ENCODE data around the gene CPNE5. TPM values are rescaled to one million over a fixed set of nuclear protein-coding genes. Genes with fewer than 3 reads are reported as not detected.

CPNE5 gene
- total RNA-seq, 1 donor from 2014 or later = 0.72 TPM

DNA sequence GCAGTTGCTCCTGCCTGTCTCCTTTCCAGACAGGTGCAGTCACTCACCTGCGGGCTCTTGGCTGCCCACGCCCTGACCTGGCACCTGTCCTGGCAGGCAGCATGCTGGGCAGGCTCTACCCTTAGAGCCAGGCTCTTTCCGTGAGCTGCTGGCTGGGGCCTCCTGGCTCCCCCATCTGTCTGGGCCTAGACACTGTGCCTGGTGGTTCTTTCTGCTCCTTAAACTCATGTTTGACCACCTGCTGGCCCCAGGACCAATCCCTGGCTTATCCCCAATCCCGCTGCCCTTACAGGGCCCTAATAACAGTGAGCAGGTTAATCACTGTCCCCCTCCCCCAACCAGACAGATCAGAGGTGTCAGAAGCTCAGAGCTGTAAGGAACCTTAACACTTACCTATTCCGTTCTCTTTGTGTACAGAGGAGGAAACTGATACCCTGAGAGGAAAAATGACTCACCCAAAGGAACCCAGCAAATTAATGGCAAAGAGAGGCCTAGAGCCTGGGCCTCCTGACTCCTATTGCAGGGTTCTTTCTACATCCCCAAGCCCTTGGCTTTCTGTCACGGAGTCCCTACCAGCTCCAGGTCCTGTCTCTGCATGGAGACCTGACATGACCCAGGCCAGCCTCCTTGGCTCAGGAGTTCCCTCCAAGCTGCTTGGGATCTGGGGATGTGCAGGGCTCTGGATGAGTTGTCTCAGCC lies 86.9 kb downstream of the CPNE5 start:
- H3K36me3 Mint-ChIP-seq = no peaks in the 10 kb centered on the region

DNA sequence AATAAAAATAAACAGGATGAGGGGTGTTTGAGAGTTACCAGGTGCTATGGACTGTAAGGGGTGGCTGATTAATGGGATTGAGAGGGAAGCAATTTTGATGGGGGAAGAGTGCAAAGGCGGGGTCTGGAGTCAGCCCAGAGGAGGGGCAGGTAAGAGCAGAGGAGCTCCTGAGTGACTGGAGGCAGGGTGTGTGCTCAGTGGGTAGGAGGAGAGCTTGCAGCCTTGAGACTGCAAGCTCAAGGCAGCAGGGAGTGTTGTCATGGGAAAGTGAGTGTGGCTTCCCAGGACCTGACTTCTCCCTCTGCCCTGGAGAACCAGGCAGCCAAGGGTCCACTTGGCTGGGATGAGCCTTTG lies 87.4 kb downstream of the CPNE5 start:
- Mint-ChIP-seq H3K27me3 (peaks cover 3% of the 10 kb centered on the region), H3K4me3 (no peak overlapping the region), H3K27ac (no peak overlapping the region), H3K4me1 (ENCODE audit: unreplicated experiment) (peaks cover 32% of the 10 kb centered on the region), H3K36me3 (no peaks in the 10 kb centered on the region), H3K9me3 (peaks cover 4% of the 10 kb centered on the region)
- TF ChIP-seq, protein P1, sequence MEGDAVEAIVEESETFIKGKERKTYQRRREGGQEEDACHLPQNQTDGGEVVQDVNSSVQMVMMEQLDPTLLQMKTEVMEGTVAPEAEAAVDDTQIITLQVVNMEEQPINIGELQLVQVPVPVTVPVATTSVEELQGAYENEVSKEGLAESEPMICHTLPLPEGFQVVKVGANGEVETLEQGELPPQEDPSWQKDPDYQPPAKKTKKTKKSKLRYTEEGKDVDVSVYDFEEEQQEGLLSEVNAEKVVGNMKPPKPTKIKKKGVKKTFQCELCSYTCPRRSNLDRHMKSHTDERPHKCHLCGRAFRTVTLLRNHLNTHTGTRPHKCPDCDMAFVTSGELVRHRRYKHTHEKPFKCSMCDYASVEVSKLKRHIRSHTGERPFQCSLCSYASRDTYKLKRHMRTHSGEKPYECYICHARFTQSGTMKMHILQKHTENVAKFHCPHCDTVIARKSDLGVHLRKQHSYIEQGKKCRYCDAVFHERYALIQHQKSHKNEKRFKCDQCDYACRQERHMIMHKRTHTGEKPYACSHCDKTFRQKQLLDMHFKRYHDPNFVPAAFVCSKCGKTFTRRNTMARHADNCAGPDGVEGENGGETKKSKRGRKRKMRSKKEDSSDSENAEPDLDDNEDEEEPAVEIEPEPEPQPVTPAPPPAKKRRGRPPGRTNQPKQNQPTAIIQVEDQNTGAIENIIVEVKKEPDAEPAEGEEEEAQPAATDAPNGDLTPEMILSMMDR (conservative IDR thresholded peaks at IDR 0.05) = no peak
- DNase-seq (ENCODE audit: extremely low spot score, unreplicated experiment) = no peak

More for the DNA sequence above, 86.9 kb downstream of the CPNE5 start:
- H3K9me3 Mint-ChIP-seq = peaks cover 4% of the 10 kb centered on the region
- no peak for DNase-seq (ENCODE audit: extremely low spot score, unreplicated experiment)
- no peak overlapping the region for H3K4me3 Mint-ChIP-seq
- H3K27ac Mint-ChIP-seq = no peak overlapping the region
- TF ChIP-seq, protein P1 (conservative IDR thresholded peaks at IDR 0.05) = no peak
- no peaks in the 10 kb centered on the region for H3K27me3 Mint-ChIP-seq
- H3K4me1 Mint-ChIP-seq (ENCODE audit: unreplicated experiment) = peaks cover 37% of the 10 kb centered on the region

DNA sequence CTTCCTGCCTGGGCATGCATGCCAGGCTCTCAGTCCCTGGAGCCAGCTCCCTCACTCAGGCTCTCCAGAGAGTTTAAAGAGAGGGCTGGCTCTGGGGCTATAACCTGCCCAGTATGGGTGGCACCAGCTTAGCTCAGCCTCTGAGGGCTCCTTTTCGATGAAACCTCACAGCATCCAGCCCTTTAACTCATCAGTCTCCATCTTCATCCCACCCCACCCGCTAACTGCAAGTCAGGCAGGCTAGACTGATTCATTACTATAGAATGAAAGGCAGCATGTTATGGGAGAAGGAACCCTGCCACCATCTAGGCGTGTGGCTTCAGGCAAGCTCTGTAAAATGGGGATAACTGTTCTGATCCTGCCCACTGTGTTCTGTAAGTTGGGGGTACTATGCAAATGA lies 88.2 kb downstream of the CPNE5 start:
- H3K9me3 Mint-ChIP-seq = peaks cover 4% of the 10 kb centered on the region
- H3K27me3 Mint-ChIP-seq = peaks cover 6% of the 10 kb centered on the region
- H3K27ac Mint-ChIP-seq = no peak overlapping the region
- no peak overlapping the region for H3K4me3 Mint-ChIP-seq
- peaks cover 24% of the 10 kb centered on the region for H3K4me1 Mint-ChIP-seq (ENCODE audit: unreplicated experiment)
- no peaks in the 10 kb centered on the region for H3K36me3 Mint-ChIP-seq
- no peak for DNase-seq (ENCODE audit: extremely low spot score, unreplicated experiment)
- TF ChIP-seq, protein P1 (conservative IDR thresholded peaks at IDR 0.05) = no peak

DNA sequence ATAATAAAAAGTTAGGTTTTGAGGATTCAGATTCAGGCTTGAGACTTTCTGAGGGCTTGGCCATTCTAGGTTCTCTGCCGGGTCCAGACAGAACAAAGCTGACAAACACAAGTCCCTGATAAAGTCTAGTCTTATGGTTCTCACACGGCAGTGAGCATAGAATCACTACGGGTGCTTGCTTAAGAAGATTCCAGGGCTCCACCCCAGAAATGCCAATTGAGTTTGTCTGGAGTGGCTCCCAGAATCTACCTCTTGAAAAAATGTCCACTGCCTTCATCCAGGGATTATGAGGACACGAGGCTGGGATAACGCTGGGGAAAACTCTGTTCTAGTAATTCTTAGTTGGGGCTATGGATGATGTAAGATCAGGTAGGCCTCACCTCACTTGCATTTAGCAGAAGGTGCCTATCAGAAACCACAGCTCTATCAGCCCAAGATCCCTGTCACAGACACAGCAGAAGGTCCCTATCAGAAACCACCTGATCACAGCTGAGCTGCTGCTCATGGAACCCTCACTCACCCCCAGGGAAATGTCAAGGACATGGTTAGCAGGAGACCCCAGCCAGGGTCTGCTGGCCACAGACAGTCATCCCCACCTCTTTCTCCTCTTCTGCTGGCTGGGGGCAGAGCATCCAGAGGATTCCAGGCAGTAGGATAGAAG lies 89.3 kb downstream of the CPNE5 start:
- H3K36me3 Mint-ChIP-seq = no peaks in the 10 kb centered on the region
- peaks cover 14% of the 10 kb centered on the region for H3K4me1 Mint-ChIP-seq (ENCODE audit: unreplicated experiment)
- H3K4me3 Mint-ChIP-seq = no peak overlapping the region
- TF ChIP-seq, protein P1 (conservative IDR thresholded peaks at IDR 0.05) = no peak
- H3K27ac Mint-ChIP-seq = no peak overlapping the region
- H3K9me3 Mint-ChIP-seq = peaks cover 4% of the 10 kb centered on the region
- H3K27me3 Mint-ChIP-seq = peaks cover 6% of the 10 kb centered on the region
- DNase-seq (ENCODE audit: extremely low spot score, unreplicated experiment) = no peak

DNA sequence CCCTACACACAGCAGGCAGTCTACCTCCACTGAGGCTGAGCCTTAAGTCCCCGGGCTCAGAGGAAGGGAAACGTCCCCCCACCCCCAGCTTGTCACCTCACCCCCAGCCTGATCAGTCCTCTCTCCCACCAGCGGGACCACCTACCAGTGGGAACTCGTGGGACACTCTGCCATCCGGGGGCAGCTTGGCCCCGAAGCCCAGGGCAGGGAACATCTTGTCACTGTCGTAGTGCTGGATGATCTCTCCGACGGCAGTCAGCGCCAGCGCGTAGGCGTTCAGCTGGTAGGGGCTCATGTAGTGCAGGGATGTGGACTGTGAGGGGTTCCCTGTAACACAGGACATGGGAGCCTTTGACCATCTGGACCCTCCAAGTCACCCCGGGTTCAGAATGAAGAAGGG lies 93.0 kb downstream of the CPNE5 start:
- Mint-ChIP-seq H3K27ac (no peak overlapping the region), H3K36me3 (no peaks in the 10 kb centered on the region), H3K4me3 (no peak overlapping the region), H3K9me3 (peaks cover 4% of the 10 kb centered on the region), H3K27me3 (peaks cover 6% of the 10 kb centered on the region), H3K4me1 (ENCODE audit: unreplicated experiment) (no peaks in the 10 kb centered on the region)
- DNase-seq (ENCODE audit: extremely low spot score, unreplicated experiment) = no peak
- TF ChIP-seq, protein P1 (conservative IDR thresholded peaks at IDR 0.05) = no peak
